ENCODE results near the gene ADTRP.
"Not testable (repeated sequence)": the region's sequence is repeated elsewhere in the genome, so short reads cannot be mapped to it uniquely, and the experiment has no call there.

The ADTRP gene

DNA sequence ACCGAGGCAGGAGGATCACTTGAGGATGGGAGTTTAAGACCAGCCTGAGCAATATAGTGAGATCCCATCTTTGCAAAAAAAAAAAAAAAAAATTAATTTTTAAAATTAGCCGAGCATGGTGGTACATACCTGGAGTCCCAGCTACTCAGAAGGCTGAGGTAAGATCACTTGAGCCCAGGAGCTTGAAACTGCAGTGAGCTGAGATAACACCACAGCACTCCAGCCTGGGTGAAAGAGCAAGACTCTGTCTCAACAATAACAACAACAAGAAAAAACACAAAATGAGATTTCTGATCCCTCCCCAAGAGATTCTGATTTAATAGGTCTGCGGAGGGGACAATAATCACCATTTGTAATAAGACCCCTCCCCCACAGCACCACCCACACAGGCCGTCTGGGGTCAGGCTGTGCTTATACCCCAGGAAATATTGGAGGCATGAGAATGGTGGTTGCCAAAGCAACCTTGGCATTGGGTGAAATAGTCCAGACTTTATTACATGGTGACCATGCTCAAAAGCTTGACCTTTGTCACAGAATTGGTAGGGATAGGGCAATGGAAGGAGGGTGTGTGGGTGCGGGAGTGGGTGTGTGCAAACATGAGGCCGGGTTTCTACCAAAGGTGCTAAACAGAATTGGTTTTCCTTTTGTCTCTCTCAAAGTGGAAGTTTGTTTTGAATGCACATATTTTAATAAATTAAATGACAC is 24.4 kb upstream of the ADTRP start:
- DNase-seq, result no peak

DNA sequence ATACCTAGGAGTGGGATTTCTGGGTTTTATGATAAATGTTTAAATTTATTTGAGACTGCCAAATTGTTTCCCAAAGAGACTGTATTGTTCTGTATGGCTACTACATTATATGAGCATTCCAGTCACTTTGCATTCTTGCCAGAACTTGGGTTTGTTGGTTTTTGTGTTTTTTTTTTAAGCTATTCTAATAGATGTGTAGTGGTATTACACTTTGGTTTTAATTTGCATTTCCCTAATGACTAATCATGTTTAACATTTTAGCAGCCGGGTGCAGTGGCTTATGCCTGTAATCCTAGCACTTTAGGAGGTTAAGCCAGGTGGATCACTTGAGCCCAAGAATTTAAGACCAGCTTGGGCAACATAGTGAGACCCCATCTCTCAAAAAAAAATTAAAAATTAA is 21.9 kb upstream of the ADTRP start:
- not testable (repeated sequence) for DNase-seq

DNA sequence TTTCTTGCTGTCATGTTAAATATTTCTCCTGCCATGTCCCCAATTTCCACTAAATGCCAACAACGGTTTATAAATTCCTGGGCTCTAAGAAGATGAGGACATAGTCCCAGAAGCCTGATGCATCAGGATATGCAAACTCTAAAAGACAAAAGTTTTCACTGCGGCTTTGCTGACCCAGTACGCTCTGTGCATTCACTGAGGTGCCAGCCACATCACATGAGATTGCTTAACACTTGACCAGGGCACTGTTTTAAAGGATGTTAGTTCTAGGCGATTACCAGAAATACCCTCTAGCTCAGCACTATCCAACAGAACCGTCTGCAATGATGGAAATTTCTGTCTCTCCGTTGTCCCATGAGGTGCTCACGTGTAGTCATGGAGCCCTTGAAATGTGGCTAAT is 19.9 kb upstream of the ADTRP start:
- no peak for DNase-seq

DNA sequence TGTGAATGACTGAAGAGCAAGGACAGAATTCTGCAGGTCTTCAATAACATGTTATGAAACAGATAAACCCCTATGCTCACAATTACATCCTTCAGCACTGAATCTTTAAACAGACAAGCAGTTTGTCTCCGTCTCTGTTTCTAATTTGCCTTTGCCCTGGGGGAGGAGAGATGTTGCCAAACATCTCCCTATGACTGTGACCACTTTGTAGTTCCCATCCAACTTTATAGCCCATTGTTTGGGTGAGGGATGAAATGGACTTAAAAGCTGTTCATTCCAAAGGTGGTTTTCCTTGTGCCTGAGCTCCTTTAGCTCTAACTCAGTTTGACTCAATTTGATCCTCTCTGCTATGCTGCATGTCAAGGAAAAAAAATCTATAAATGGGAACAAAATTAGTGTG is 19.5 kb upstream of the ADTRP start:
- no peak for DNase-seq

DNA sequence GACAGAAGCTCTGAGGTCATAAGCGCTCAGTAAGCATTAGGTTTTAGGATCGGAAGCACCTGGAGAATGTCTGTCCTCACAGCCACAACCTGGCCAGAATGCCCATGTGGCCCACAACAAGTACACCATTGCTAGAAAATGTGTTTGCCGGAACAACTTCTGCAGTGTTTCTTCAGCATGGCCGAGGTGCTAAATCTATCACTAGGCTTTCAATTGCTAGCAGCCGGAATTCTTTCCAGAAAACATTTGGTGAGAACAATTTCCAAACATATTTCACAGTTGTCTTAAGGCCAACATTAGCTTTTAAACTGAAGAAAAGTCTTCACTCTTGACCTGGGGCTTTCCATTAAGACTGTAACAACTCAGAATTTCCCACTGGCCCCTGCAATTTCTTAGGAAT is 18.2 kb upstream of the ADTRP start:
- DNase-seq, result no peak

DNA sequence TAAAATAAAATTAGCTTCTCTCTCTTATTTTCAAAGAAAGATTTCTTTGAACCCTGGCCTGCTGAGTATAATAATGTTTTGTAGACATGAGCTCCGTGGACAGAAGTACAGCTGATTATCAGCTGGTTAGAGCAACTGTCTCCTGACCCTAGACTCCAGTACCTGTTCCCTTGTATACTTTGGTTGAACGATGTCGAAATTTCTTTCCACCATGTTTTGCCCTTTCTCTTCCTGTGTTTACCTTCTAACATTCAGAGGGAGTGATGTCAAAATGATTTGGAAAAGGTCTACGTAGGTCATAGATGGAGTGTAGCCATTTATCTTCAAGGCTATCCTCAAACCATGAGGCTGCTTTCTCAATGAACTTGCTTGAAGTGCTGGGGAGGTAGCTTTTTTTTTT is 16.8 kb upstream of the ADTRP start:
- no peak for DNase-seq

DNA sequence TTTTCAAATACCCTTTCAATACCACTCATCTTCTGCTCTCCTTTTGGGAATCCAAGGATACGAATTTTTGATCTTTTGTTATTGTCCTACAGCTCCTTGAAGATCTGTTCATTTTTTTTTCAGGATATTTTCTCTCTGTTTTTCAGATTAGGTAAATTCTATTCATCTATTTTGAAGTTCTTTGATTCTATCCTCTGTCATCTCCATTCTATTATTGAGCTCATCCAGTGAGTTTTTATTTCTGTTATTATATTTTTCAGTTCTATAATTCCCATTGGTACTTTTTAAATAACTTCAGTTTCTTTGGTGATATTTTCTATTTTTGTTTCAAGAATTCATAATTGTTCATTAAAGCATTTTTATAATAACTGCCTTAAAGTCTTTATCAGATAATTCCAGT is 14.7 kb upstream of the ADTRP start:
- no peak for DNase-seq

DNA sequence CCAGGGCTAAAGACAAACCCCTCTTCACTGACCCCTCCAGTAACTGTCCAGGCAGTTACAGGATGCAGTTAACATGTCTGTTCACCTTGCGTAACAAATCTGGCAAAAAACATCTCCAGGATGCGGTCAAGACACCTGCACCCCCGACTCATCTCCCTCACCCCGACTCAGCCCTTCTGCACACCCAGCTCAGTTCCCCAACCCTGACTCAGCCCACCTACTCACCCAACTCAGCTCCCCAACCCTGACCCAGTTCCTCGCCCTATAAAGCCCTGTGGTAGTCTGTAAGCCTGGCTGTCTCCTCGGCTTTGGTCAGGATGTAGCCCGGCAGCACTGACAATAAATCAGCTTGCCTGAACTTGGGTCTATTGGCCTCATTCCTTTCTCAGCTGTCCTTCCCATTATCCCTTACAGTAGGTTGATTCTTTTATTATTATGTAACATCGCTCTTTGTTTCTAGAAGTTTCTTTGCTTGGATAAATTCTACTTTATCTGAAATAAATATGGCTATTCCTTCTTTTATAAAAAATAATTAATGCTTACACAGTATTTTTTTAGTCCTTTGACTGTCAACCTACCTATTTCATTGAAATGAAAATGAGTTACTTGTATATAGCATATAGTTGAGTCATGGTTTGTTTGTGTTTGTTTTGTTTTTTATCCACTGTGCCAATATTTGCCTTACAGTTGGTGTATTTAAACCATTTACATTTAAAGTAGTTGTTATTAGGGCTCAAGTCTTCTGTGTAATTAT is 12.9 kb upstream of the ADTRP start:
- no peak for DNase-seq

DNA sequence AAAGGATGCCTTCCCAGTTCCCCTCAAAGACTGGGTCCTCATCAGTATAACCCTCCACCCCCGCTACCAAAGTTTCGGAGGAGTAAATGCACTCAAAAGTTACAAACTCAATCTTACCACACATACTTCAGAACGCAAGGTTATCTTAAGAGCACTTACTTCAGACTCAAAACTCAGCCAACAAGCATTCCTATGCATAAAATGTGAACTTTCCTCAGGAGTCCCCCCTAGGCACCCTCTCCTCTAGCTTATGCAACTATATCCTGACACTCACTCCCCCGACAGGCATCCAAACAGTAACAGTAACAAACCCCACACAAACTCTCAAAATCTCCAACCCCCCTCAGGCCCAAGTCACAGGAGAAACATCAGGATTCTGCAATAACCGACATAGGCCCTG is 11.1 kb upstream of the ADTRP start:
- DNase-seq, result no peak

DNA sequence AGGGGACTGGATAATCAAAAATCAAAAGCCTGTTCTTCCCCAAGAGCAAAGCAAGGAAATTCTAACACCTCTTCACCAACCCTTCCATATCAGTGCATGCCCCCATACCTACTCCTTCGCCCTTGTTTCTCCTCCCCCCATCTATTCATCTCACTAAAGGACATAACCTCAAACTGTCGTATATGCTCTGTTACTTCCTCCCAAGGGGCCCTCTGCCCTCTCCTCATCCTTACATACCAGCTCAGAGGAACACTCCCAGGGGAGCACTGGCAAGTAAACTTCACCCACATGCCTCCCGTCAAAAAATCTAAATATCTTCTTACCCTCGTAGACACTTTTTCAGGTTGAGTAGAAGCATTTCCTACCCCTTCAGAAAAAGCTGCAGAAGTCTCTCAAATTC is 9.4 kb upstream of the ADTRP start:
- no peak for DNase-seq

DNA sequence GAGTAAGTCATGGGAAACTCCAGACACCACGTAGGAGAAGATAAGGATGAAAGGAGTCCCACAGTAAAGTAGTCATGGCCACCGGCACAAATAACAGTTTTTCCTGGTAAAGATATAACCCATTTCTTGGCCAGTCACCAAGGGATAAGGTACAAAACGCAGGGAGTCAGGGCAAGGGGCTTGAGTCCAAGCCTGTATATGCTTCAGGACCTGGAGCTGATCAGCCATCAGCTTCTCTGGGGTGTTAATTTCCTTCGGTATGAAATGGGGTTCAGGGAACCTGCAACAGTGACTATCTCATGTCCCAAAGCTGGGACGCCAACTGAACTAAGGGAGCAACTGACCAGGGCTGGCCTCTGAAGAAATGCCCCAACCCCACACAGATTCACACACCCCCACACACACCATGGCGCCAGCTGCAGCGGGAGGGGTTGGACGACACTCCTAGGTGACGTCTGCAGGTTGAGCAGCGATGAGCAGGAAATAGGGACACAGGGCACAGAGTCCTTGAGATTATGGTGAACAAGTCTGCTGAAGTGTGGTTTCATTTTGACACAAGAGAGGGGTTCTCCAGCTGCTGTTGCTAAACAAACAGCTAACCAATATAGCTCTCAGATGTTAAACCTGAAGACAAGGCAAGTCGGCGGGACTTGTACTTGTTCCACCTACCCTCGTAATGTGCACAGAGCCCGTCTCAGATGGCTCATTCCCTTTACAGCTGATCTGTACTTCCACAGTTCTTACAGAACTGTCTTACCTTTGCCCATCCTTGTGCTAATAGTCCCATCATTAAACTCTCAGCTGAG is 7.4 kb upstream of the ADTRP start:
- no peak for DNase-seq

DNA sequence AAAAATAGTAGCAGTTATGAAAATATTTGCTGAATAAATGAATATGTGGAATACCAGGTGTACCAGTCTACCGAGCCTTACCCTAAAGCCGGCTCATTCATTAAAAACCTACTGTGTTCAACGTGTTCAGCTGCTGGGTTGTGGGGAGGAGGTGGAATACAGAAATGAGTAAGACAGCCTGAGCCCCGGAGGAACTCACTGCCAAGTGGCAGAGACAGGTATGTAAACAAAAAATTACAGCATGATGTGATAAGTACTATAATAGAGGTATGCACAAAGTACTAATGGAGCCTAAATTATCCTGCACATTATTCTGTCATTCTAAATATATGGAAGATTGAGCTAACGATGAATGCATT is 6.8 kb upstream of the ADTRP start:
- no peak for DNase-seq

DNA sequence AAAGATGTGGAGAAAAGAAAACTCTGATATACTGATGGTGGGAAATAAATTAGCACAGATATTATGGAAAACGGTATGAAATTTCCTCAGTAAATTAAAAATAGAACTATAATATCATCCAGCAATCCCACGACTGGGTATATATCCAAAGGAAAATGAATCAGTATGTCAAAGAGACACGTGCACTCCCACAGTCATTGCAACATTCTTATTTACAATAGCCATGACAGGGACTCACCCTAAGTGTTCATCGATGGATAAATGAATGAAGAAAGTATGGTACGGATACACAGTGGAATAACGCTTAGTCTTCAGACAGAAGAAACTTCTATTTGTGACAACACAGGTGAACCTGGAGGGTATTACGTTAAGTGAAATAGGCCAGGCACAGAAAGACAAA is 5.7 kb upstream of the ADTRP start:
- no peak for DNase-seq

DNA sequence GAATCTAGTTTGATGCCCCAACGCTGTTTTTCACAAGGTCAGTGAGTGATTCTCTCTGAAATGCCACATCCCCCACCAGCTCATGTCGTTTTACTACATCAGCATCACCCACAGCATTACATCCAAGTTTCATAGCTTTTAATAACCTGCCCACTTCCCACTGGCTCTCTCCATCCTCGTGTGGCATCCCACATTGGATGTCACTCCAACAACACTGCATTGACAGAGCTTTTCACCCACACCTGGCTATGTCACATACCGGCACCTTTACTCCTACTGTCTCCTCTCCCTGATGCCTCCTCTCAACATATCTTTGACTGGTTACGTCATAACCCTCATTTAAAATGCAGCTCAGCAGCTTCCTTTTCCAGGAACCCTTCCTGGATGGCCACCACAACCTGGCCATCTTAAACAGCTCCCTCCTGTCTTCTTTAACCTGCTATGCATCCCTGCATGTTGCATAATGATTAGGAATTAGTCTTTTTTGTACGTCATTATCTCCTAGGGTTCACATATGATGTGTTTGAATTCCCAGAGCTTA is 5.0 kb upstream of the ADTRP start:
- no peak for DNase-seq

DNA sequence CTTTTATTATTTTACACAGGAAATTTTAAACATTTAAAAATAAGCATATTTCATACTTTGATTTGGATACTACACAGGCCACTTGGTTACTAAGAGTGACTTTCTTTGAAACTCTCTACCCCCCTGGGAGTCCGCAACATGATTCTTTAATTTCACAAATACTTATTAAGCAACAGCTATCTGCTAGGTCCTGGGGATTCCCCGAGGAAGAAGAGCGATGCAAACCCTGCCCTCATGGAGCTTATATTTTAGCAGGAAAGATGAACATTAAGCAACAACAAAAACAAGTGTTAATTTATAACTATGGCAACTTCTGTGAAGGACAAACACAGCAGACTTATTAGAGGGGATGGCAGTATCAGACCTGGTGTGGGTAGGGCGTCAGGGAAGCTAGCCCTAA is 3.9 kb upstream of the ADTRP start:
- DNase-seq, result no peak

DNA sequence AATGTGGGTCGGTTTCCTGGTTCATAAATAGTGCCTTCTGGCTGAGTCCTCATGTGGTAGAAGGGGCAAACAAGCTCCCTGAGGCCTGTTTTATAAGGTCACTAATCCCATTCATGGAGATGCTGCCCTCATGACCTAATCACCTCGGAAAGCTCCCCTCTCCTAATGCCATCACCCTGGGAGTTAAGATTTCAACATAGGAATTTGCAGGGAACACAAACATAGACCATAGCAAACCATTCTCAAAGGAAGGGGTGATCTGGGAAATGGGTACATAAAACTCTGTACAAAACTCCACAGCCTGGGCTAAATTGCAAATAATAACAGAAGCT is 1.5 kb upstream of the ADTRP start:
- no peak for DNase-seq

DNA sequence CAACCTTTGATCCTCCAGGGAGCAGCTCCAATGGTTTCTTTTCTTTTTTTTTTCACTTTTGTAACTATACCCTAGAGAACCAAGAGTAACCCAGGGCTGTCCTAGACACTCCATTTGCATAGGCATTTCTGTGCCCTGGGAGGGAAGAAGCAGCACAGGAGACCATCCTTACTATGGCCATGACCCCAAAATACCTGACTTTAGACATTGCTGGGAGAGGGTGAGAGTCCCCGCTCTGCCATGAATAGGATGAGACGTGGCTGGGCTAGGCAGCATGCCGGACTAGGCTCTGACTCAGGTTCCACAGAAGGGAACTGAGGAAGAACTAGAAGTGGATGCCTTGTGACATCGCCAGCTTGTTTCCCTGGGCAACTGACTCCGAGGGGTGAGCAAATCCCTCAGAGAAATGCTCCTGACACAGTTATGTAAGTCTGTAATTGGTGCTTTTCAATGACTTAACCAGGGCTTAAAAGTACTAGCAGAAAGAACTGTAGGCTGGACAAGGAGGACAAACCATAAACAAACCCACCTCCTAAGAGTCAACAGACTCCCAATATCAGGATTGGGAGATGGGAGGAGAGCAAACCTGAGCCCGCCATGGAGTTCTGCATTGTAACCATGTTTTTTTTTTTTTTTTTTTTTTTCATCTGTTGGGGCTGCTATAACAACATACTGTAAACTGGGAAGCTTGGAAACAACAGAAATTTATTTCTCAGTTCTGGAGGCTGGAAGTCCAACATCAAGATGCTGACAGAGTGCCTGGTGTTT is 910 bp upstream of the ADTRP start:
- no peak for DNase-seq

DNA sequence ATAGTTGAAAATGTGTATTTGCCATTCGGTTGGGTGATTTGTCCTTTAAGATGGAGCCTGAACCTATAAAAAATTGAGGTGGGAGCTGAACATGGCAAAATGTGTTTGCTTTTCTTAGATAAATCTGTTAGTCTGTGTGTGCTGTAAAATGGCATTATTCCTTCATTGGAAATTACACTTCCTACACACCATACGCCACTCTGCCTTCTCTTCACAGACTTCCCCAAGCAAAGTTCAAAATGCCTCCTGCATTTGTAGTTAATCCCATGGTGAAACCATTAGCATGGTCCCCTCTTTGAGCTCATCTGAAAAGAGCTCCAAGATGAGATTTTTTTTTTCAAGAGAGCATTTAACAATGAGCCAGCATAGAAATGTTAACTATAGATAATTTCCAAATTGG is 567 bp downstream of the ADTRP start:
- no peak for DNase-seq

DNA sequence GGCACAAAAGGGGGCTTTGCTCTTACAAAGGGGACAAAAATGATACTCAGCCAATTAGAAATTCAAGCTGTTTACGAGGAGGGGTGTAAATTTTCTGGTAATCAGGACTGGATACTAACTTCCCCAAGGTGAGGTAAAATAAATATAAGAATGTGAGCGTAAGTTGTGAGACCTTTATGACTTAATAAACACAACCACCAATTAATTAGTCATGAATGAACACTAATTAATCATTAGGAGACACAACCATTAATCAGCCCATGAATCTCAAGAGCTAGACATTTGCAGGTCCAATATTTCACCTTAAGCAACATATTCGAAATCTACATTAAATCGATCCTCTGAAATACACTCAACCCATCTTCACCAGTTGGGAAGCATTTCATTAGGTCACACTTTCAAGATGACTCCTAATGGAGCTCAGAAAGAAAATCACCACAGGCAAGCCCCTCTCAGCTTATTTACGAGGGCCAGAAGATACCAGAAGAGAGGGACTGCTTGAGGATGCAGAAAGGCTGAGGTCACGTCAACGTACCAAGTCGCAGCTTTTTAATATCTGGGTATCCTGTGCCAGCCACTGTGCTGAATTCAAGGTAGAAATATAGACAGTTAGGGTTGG is 2.7 kb downstream of the ADTRP start:
- no peak for DNase-seq

DNA sequence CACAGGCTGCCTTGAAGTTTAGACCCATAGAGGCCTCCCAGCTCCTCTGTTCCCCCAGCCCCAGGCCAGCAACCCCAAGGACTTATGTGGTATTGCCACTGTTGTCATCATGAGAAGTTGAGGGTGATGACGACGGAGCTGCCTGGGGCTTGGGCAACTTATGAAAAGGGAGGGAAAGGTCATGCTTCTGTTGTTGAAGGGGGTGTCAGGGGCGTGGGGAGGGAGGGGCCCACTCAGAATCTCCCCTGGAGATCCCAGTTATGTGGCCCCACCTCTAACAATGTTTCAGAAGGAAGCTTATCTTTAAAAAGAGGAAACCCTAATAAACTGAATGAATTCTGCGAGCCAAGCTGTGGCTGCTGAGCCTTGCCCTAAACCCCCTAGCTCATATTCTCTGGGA is 4.2 kb downstream of the ADTRP start:
- no peak for DNase-seq

DNA sequence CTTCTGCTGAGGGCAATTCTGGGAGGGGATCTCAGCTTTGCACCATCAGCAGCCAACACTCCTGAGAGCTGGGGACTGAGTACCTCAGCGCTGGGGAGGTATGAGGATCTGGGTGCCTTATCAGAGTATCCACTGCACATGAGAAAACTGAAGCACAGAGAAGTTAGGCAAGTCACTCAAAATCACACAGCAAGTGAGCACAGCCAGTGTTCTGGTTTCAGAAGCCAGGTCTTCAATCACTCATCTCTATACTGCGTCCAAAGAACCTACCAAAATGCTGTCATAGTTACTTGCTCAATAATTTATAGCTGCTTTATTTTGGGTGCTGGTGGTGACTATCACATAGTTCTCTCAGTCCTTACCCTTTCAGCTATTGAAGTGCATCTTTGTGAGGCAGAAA is 5.0 kb downstream of the ADTRP start:
- no peak for DNase-seq

DNA sequence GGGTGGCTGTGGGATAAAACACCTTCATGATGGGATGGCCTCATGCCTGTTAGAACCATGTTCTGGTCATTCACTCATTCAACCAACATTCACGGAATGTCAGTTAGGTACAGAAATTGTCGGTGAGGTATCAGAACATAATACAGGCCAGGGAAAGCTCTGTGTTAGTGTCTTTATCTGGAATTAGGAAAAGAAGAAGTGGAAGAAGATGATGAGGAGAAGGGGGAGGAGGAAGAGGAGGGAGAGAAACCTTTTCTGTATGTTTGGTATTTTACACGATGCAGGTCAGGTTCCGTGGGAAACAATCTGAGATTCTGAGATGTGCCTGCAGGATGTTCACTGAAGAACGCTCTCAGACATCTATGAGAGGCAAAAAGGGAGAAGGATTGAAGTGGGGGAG is 5.6 kb downstream of the ADTRP start:
- DNase-seq, result no peak

All from stimulated activated naive CD4-positive, alpha-beta T cell (primary cell).